BLaER1 treated with 17β-estradiol and CSF1 and Interleukin-3, amounts not matched to agents 10 nM and 100 nM (cell line): ENCODE data around the gene AHCYL2.
"Not testable (repeated sequence)": the region's sequence is repeated elsewhere in the genome, so short reads cannot be mapped to it uniquely, and the experiment has no call there.

Experiments
- H3K27ac ChIP-seq, 11 experiments: shearing (Covaris generic); formaldehyde crosslinking; 2 replicates each; pipeline ENCODE4 v1.8.1; 2022
- H3K27me3 ChIP-seq, 11 experiments: shearing (Covaris generic); formaldehyde crosslinking; 2 replicates each; pipeline ENCODE4 v1.8.1; 2022
- H3K36me3 ChIP-seq, 11 experiments: shearing (Covaris generic); formaldehyde crosslinking; 2 replicates each; pipeline ENCODE4 v1.8.1; 2022
- H3K4me1 ChIP-seq, 10 experiments: shearing (Covaris generic); formaldehyde crosslinking; 2 replicates each; pipeline ENCODE4 v1.8.1; 2022
- H3K4me2 ChIP-seq, 11 experiments: shearing (Covaris generic); formaldehyde crosslinking; 2 replicates each; pipeline ENCODE4 v1.8.1; 2022
- H3K4me3 ChIP-seq, 10 experiments: shearing (Covaris generic); formaldehyde crosslinking; 2 replicates each; pipeline ENCODE4 v1.8.1; 2022
- H3K9ac ChIP-seq, 11 experiments: shearing (Covaris generic); formaldehyde crosslinking; 2 replicates each; pipeline ENCODE4 v1.8.1; 2022
- H3K9me3 ChIP-seq, 11 experiments: shearing (Covaris generic); formaldehyde crosslinking; replicated peaks in 1 of 11; 2 replicates each; pipeline ENCODE4 v1.8.1; 2022
- H4K20me1 ChIP-seq, 11 experiments: shearing (Covaris generic); formaldehyde crosslinking; 2 replicates each; pipeline ENCODE4 v1.8.1; 2022
- Cebpa-rat ChIP-seq, 11 experiments: shearing (Covaris generic); IDR thresholded peaks; 2 replicates each; pipeline ENCODE4 v1.8.1; 2022

The AHCYL2 gene

GRCh38 chr7:129295015-129295423, 70.2 kb downstream of the AHCYL2 start:
- Histone ChIP-seq H3K4me3 (no peak overlapping the region), H3K27ac (peak overlapping the region in 1 of 11 experiments; percentile 48; a peak in 3 of 22 replicates), H4K20me1 (peaks cover 0 to 8% (median 0%) of the 10 kb centered on the region in 11 experiments; a peak in 3 of 22 replicates), H3K27me3 (no peaks in the 10 kb centered on the region), H3K4me1 (peaks cover 6 to 17% (median 13%) of the 10 kb centered on the region in 10 experiments; a peak in 19 of 20 replicates), H3K4me2 (peak overlapping the region in 10 of 11 experiments; percentile 21 to 60 (median 48); a peak in 18 of 22 replicates), H3K9me3 (peaks cover 0 to under 1% (median 0%) of the 10 kb centered on the region in 11 experiments; a peak in 4 of 22 replicates), H3K9ac (no peak overlapping the region), H3K36me3 (peaks cover 0 to 3% (median 0%) of the 10 kb centered on the region in 11 experiments; a peak in 1 of 22 replicates)
- TF ChIP-seq Cebpa-rat (IDR thresholded peaks at IDR 0.05) = no peak

- no peaks in the 10 kb centered on the region for H3K27me3 ChIP-seq
- no peak overlapping the region for H3K27ac ChIP-seq
- H3K36me3 ChIP-seq = peaks cover 0 to 12% (median 5%) of the 10 kb centered on the region in 11 experiments; a peak in 7 of 22 replicates
- H4K20me1 ChIP-seq = peaks cover 0 to 8% (median 0%) of the 10 kb centered on the region in 11 experiments; a peak in 3 of 22 replicates
- H3K9me3 ChIP-seq = peaks cover 26 to 34% (median 32%) of the 10 kb centered on the region in 11 experiments
- no peak for TF ChIP-seq Cebpa-rat (IDR thresholded peaks at IDR 0.05)
- H3K4me3 ChIP-seq = no peak overlapping the region
- H3K9ac ChIP-seq = no peak overlapping the region
- H3K4me2 ChIP-seq = no peak overlapping the region
- H3K4me1 ChIP-seq = peaks cover 6 to 17% (median 13%) of the 10 kb centered on the region in 10 experiments; a peak in 19 of 20 replicates
These were observed 73.6 kb downstream of the AHCYL2 start for GRCh38 chr7:129298268-129298893.

GRCh38 chr7:129299889-129300288, 75.1 kb downstream of the AHCYL2 start:
- H3K9me3 ChIP-seq = peaks cover 41 to 49% (median 46%) of the 10 kb centered on the region in 11 experiments
- TF ChIP-seq Cebpa-rat (IDR thresholded peaks at IDR 0.05) = peak in 4 of 11 experiments; percentile 51 to 77 (median 65); a peak in 7 of 22 replicates
- H3K27ac ChIP-seq = no peak overlapping the region
- no peak overlapping the region for H3K4me3 ChIP-seq
- no peaks in the 10 kb centered on the region for H3K27me3 ChIP-seq
- H3K4me1 ChIP-seq = peaks cover 4 to 10% (median 8%) of the 10 kb centered on the region in 10 experiments; a peak in 19 of 20 replicates
- H3K4me2 ChIP-seq = no peak overlapping the region
- H3K9ac ChIP-seq = no peak overlapping the region
- peaks cover 0 to 8% (median 0%) of the 10 kb centered on the region in 11 experiments; a peak in 3 of 22 replicates for H4K20me1 ChIP-seq
- peaks cover 0 to 24% (median 13%) of the 10 kb centered on the region in 11 experiments; a peak in 15 of 22 replicates for H3K36me3 ChIP-seq

GRCh38 chr7:129300299-129300698, 75.5 kb downstream of the AHCYL2 start:
- H3K4me1 ChIP-seq, H3K9ac ChIP-seq, H3K4me3 ChIP-seq, H3K27ac ChIP-seq, H3K27me3 ChIP-seq, H4K20me1 ChIP-seq, H3K4me2 ChIP-seq: not testable (repeated sequence)
- H3K9me3 ChIP-seq = peaks cover 46 to 53% (median 50%) of the 10 kb centered on the region in 11 experiments
- peaks cover 0 to 24% (median 15%) of the 10 kb centered on the region in 11 experiments; a peak in 15 of 22 replicates for H3K36me3 ChIP-seq

GRCh38 chr7:129307592-129307991, 82.8 kb downstream of the AHCYL2 start:
- H3K9me3 ChIP-seq = peaks cover 25 to 33% (median 29%) of the 10 kb centered on the region in 11 experiments
- peaks cover 0 to 5% (median 0%) of the 10 kb centered on the region in 10 experiments; a peak in 1 of 20 replicates for H3K4me1 ChIP-seq
- no peaks in the 10 kb centered on the region for H4K20me1 ChIP-seq
- H3K27ac ChIP-seq = no peak overlapping the region
- no peak for TF ChIP-seq Cebpa-rat (IDR thresholded peaks at IDR 0.05)
- no peaks in the 10 kb centered on the region for H3K27me3 ChIP-seq
- no peak overlapping the region for H3K9ac ChIP-seq
- no peak overlapping the region for H3K4me3 ChIP-seq
- peaks cover 4 to 47% (median 22%) of the 10 kb centered on the region in 11 experiments; a peak in 16 of 22 replicates for H3K36me3 ChIP-seq
- H3K4me2 ChIP-seq = no peak overlapping the region

- peak in 3 of 11 experiments; percentile 17 to 66 (median 19); a peak in 3 of 22 replicates for TF ChIP-seq Cebpa-rat (IDR thresholded peaks at IDR 0.05)
- Histone ChIP-seq H3K4me2 (no peak overlapping the region), H3K4me1 (peaks cover 0 to 5% (median 0%) of the 10 kb centered on the region in 10 experiments; a peak in 1 of 20 replicates), H3K9me3 (peaks cover 21 to 29% (median 24%) of the 10 kb centered on the region in 11 experiments), H3K36me3 (peaks cover 4 to 47% (median 20%) of the 10 kb centered on the region in 11 experiments; a peak in 16 of 22 replicates), H4K20me1 (no peaks in the 10 kb centered on the region), H3K4me3 (no peak overlapping the region), H3K27ac (no peak overlapping the region), H3K27me3 (no peaks in the 10 kb centered on the region), H3K9ac (no peak overlapping the region)
These were observed 83.2 kb downstream of the AHCYL2 start for GRCh38 chr7:129308047-129308446.

- Histone ChIP-seq H3K4me3 (no peak overlapping the region), H3K9ac (no peak overlapping the region), H4K20me1 (no peaks in the 10 kb centered on the region), H3K27me3 (no peaks in the 10 kb centered on the region), H3K27ac (no peak overlapping the region), H3K36me3 (peaks cover 0 to 43% (median 11%) of the 10 kb centered on the region in 11 experiments; a peak in 7 of 22 replicates), H3K4me2 (no peak overlapping the region), H3K4me1 (peaks cover 0 to 10% (median 0%) of the 10 kb centered on the region in 10 experiments; a peak in 5 of 20 replicates), H3K9me3 (0 out of 22 replicates have a peak, but pooled peaks cover 0 to 4% (median 0%) of the 10 kb centered on the region in 11 experiments)
- no peak for TF ChIP-seq Cebpa-rat (IDR thresholded peaks at IDR 0.05)
These were observed 86.6 kb downstream of the AHCYL2 start for GRCh38 chr7:129311429-129311828.

- no peak overlapping the region for H3K4me3 ChIP-seq
- no peak for TF ChIP-seq Cebpa-rat (IDR thresholded peaks at IDR 0.05)
- no peaks in the 10 kb centered on the region for H4K20me1 ChIP-seq
- H3K4me1 ChIP-seq = peaks cover 0 to 10% (median 0%) of the 10 kb centered on the region in 10 experiments; a peak in 5 of 20 replicates
- H3K27me3 ChIP-seq = no peaks in the 10 kb centered on the region
- H3K36me3 ChIP-seq = peaks cover 0 to 36% (median 0%) of the 10 kb centered on the region in 11 experiments; a peak in 8 of 22 replicates
- no peak overlapping the region for H3K27ac ChIP-seq
- H3K4me2 ChIP-seq = no peak overlapping the region
- no peaks in the 10 kb centered on the region for H3K9me3 ChIP-seq
- no peak overlapping the region for H3K9ac ChIP-seq
These were observed 88.5 kb downstream of the AHCYL2 start for GRCh38 chr7:129313282-129313681.

- Histone ChIP-seq H3K4me2 (peak overlapping the region in 3 of 11 experiments; percentile 8 to 27 (median 13); a peak in 4 of 22 replicates), H3K27ac (no peak overlapping the region)
- TF ChIP-seq Cebpa-rat (IDR thresholded peaks at IDR 0.05) = no peak
These were observed 91.1 kb downstream of the AHCYL2 start for GRCh38 chr7:129315960-129316359.

More at GRCh38 chr7:129315960-129316359, 91.1 kb downstream of the AHCYL2 start:
- Histone ChIP-seq H4K20me1 (no peaks in the 10 kb centered on the region), H3K27me3 (no peaks in the 10 kb centered on the region), H3K36me3 (peaks cover 0 to 21% (median 0%) of the 10 kb centered on the region in 11 experiments; a peak in 5 of 22 replicates), H3K9ac (no peak overlapping the region), H3K4me1 (peaks cover 0 to 10% (median 0%) of the 10 kb centered on the region in 10 experiments; a peak in 4 of 20 replicates), H3K4me3 (no peak overlapping the region), H3K9me3 (no peaks in the 10 kb centered on the region)
